BLaER1 treated with 17β-estradiol and CSF1 and Interleukin-3, amounts not matched to agents 10 nM and 100 nM (cell line): Measurements from ENCODE around the gene ASXL2.
"Not testable (repeated sequence)": the region's sequence is repeated elsewhere in the genome, so short reads cannot be mapped to it uniquely, and the experiment has no call there.

Experiments used
- H3K27ac ChIP-seq, 11 experiments: shearing (Covaris generic); formaldehyde crosslinking; 2 replicates each; pipeline ENCODE4 v1.8.1; 2022
- H3K27me3 ChIP-seq, 11 experiments: shearing (Covaris generic); formaldehyde crosslinking; 2 replicates each; pipeline ENCODE4 v1.8.1; 2022
- H3K36me3 ChIP-seq, 11 experiments: shearing (Covaris generic); formaldehyde crosslinking; 2 replicates each; pipeline ENCODE4 v1.8.1; 2022
- H3K4me1 ChIP-seq, 10 experiments: shearing (Covaris generic); formaldehyde crosslinking; 2 replicates each; pipeline ENCODE4 v1.8.1; 2022
- H3K4me2 ChIP-seq, 11 experiments: shearing (Covaris generic); formaldehyde crosslinking; 2 replicates each; pipeline ENCODE4 v1.8.1; 2022
- H3K4me3 ChIP-seq, 10 experiments: shearing (Covaris generic); formaldehyde crosslinking; 2 replicates each; pipeline ENCODE4 v1.8.1; 2022
- H3K9ac ChIP-seq, 11 experiments: shearing (Covaris generic); formaldehyde crosslinking; 2 replicates each; pipeline ENCODE4 v1.8.1; 2022
- H3K9me3 ChIP-seq, 11 experiments: shearing (Covaris generic); formaldehyde crosslinking; replicated peaks in 1 of 11; 2 replicates each; pipeline ENCODE4 v1.8.1; 2022
- H4K20me1 ChIP-seq, 11 experiments: shearing (Covaris generic); formaldehyde crosslinking; 2 replicates each; pipeline ENCODE4 v1.8.1; 2022
- Cebpa-rat ChIP-seq, 11 experiments: shearing (Covaris generic); IDR thresholded peaks; 2 replicates each; pipeline ENCODE4 v1.8.1; 2022

The ASXL2 gene

GRCh38 chr2:25829828-25830227 is 48.5 kb downstream of the ASXL2 start:
- Histone ChIP-seq H3K4me2 (no peak overlapping the region), H3K4me3 (no peak overlapping the region), H3K36me3 (peaks cover 31 to 72% (median 52%) of the 10 kb centered on the region in 11 experiments), H4K20me1 (peaks cover 0 to 93% (median 13%) of the 10 kb centered on the region in 11 experiments; a peak in 11 of 22 replicates), H3K9ac (no peak overlapping the region), H3K27ac (no peak overlapping the region), H3K27me3 (no peaks in the 10 kb centered on the region), H3K9me3 (peaks cover 22 to 46% (median 40%) of the 10 kb centered on the region in 11 experiments), H3K4me1 (peaks cover 0 to 9% (median 0%) of the 10 kb centered on the region in 10 experiments; a peak in 1 of 20 replicates)
- TF ChIP-seq Cebpa-rat (IDR thresholded peaks at IDR 0.05), result no peak

- no peak overlapping the region for H3K9ac ChIP-seq
- H3K4me3 ChIP-seq, result no peak overlapping the region
- peak in 1 of 11 experiments; percentile 46; a peak in 1 of 22 replicates for TF ChIP-seq Cebpa-rat (IDR thresholded peaks at IDR 0.05)
- H3K36me3 ChIP-seq, result peaks cover 26 to 67% (median 47%) of the 10 kb centered on the region in 11 experiments
- H3K4me2 ChIP-seq, result no peak overlapping the region
- H3K9me3 ChIP-seq, result peaks cover 19 to 41% (median 35%) of the 10 kb centered on the region in 11 experiments
- no peaks in the 10 kb centered on the region for H3K27me3 ChIP-seq
- no peak overlapping the region for H3K27ac ChIP-seq
- H4K20me1 ChIP-seq, result peaks cover 0 to 95% (median 13%) of the 10 kb centered on the region in 11 experiments; a peak in 11 of 22 replicates
- H3K4me1 ChIP-seq, result peaks cover 0 to 9% (median 0%) of the 10 kb centered on the region in 10 experiments; a peak in 1 of 20 replicates
Observed at GRCh38 chr2:25829377-25829704, 48.9 kb downstream of the ASXL2 start.

GRCh38 chr2:25828532-25829376 is 49.5 kb downstream of the ASXL2 start:
- not testable (repeated sequence) for H3K27ac ChIP-seq, H3K9ac ChIP-seq, H3K4me3 ChIP-seq, H3K4me1 ChIP-seq, H3K4me2 ChIP-seq, H3K27me3 ChIP-seq
- Histone ChIP-seq H4K20me1 (peaks cover 0 to 98% (median 13%) of the 10 kb centered on the region in 11 experiments; a peak in 11 of 22 replicates), H3K36me3 (peaks cover 21 to 62% (median 41%) of the 10 kb centered on the region in 11 experiments), H3K9me3 (peaks cover 14 to 35% (median 30%) of the 10 kb centered on the region in 11 experiments)

- TF ChIP-seq Cebpa-rat (IDR thresholded peaks at IDR 0.05), result no peak
- Histone ChIP-seq H3K4me1 (no peaks in the 10 kb centered on the region), H3K36me3 (peaks cover 17 to 63% (median 39%) of the 10 kb centered on the region in 11 experiments; a peak in 21 of 22 replicates), H3K27ac (no peak overlapping the region), H3K27me3 (no peaks in the 10 kb centered on the region), H3K9ac (no peak overlapping the region), H4K20me1 (peaks cover 0 to 95% (median 22%) of the 10 kb centered on the region in 11 experiments; a peak in 13 of 22 replicates), H3K9me3 (peaks cover 0 to 2% (median 0%) of the 10 kb centered on the region in 11 experiments; a peak in 1 of 22 replicates), H3K4me3 (no peak overlapping the region), H3K4me2 (no peak overlapping the region)
Observed at GRCh38 chr2:25825238-25825637, 53.0 kb downstream of the ASXL2 start.

- Histone ChIP-seq H3K27ac (no peak overlapping the region), H3K36me3 (peaks cover 14 to 61% (median 34%) of the 10 kb centered on the region in 11 experiments; a peak in 20 of 22 replicates), H3K9ac (no peak overlapping the region), H3K27me3 (no peaks in the 10 kb centered on the region), H3K4me2 (no peak overlapping the region), H3K4me1 (no peaks in the 10 kb centered on the region), H3K9me3 (no peaks in the 10 kb centered on the region; a peak in 1 of 22 replicates), H4K20me1 (peaks cover 0 to 94% (median 21%) of the 10 kb centered on the region in 11 experiments; a peak in 13 of 22 replicates), H3K4me3 (no peak overlapping the region)
- TF ChIP-seq Cebpa-rat (IDR thresholded peaks at IDR 0.05), result no peak
Observed at GRCh38 chr2:25824718-25825117, 53.6 kb downstream of the ASXL2 start.

- Histone ChIP-seq H3K4me1 (no peaks in the 10 kb centered on the region), H3K9ac (no peak overlapping the region), H3K27ac (no peak overlapping the region)
Observed at GRCh38 chr2:25824216-25824615, 54.1 kb downstream of the ASXL2 start.

GRCh38 chr2:25822190-25823117 is 55.8 kb downstream of the ASXL2 start:
- H3K27ac ChIP-seq, result no peak overlapping the region
- H3K4me1 ChIP-seq, result no peaks in the 10 kb centered on the region
- no peaks in the 10 kb centered on the region; a peak in 1 of 22 replicates for H3K9me3 ChIP-seq
- no peaks in the 10 kb centered on the region for H3K27me3 ChIP-seq
- no peak overlapping the region for H3K4me3 ChIP-seq
- H3K36me3 ChIP-seq, result peaks cover 14 to 59% (median 37%) of the 10 kb centered on the region in 11 experiments; a peak in 21 of 22 replicates
- no peak overlapping the region for H3K9ac ChIP-seq
- H4K20me1 ChIP-seq, result peaks cover 0 to 94% (median 31%) of the 10 kb centered on the region in 11 experiments; a peak in 14 of 22 replicates
- no peak overlapping the region for H3K4me2 ChIP-seq
- no peak for TF ChIP-seq Cebpa-rat (IDR thresholded peaks at IDR 0.05)

More at GRCh38 chr2:25824216-25824615, 54.1 kb downstream of the ASXL2 start:
- H4K20me1 ChIP-seq, result peaks cover 0 to 94% (median 17%) of the 10 kb centered on the region in 11 experiments; a peak in 13 of 22 replicates
- no peak overlapping the region for H3K4me2 ChIP-seq
- peaks cover 14 to 65% (median 33%) of the 10 kb centered on the region in 11 experiments; a peak in 20 of 22 replicates for H3K36me3 ChIP-seq
- H3K27me3 ChIP-seq, result no peaks in the 10 kb centered on the region
- no peaks in the 10 kb centered on the region; a peak in 1 of 22 replicates for H3K9me3 ChIP-seq
- no peak for TF ChIP-seq Cebpa-rat (IDR thresholded peaks at IDR 0.05)
- H3K4me3 ChIP-seq, result no peak overlapping the region

- TF ChIP-seq Cebpa-rat (IDR thresholded peaks at IDR 0.05), result no peak
- Histone ChIP-seq H3K4me1 (no peaks in the 10 kb centered on the region), H3K27me3 (no peaks in the 10 kb centered on the region), H3K4me2 (no peak overlapping the region), H3K36me3 (peaks cover 20 to 63% (median 43%) of the 10 kb centered on the region in 11 experiments), H3K27ac (no peak overlapping the region), H4K20me1 (peaks cover 0 to 96% (median 41%) of the 10 kb centered on the region in 11 experiments; a peak in 15 of 22 replicates), H3K4me3 (no peak overlapping the region), H3K9ac (no peak overlapping the region), H3K9me3 (no peaks in the 10 kb centered on the region; a peak in 1 of 22 replicates)
Observed at GRCh38 chr2:25821225-25822056, 56.8 kb downstream of the ASXL2 start.
